SK-N-SH treated with all-trans-retinoic acid at 6 μM for 48 hours (cell line): Measurements from ENCODE around the gene CPXM2.

Experiments used
- ARNTL ChIP-seq: fragments of 450-650 bp; formaldehyde crosslinking; IDR thresholded peaks from 2 replicates; pipeline ENCODE4 v1.5.0; 2020; ENCODE audit warnings: low read depth, mild to moderate bottlenecking, moderate library complexity, borderline replicate concordance
- CSDC2 ChIP-seq: fragments of 250-450 bp; sonication (Bioruptor Pico); IDR thresholded peaks from 2 replicates; pipeline ENCODE4 v1.5.0; 2020; ENCODE audit warnings: mild to moderate bottlenecking, moderate library complexity
- ISL1 ChIP-seq: fragments of 250-450 bp; sonication (Bioruptor Pico); IDR thresholded peaks from 2 replicates; pipeline ENCODE4 v2.1.2; 2022; ENCODE audit warnings: mild to moderate bottlenecking, moderate library complexity
- OSR1 ChIP-seq: fragments of 250-450 bp; sonication (Bioruptor Pico); IDR thresholded peaks from 2 replicates; pipeline ENCODE4 v1.8.0; 2022; ENCODE audit warnings: moderate library complexity, mild to moderate bottlenecking, inconsistent platforms
- SNAI2 ChIP-seq: fragments of 250-450 bp; sonication (Bioruptor Pico); IDR thresholded peaks from 2 replicates; pipeline ENCODE4 v1.5.0; 2020; ENCODE audit warnings: mild to moderate bottlenecking, moderate library complexity
- TCF4 ChIP-seq: fragments of 250-450 bp; sonication (Bioruptor Pico); IDR thresholded peaks from 2 replicates; pipeline ENCODE4 v1.8.0; 2021; ENCODE audit warnings: mild to moderate bottlenecking, moderate library complexity, borderline replicate concordance
- ZFP30 ChIP-seq: fragments of 450-650 bp; formaldehyde crosslinking; IDR thresholded peaks from 2 replicates; pipeline ENCODE4 v1.5.0; 2022; ENCODE audit warnings: mild to moderate bottlenecking, moderate library complexity
- TF ChIP-seq, protein P1 (sequence below): fragments of 250-450 bp; sonication (Bioruptor Pico); IDR thresholded peaks from 2 replicates; pipeline ENCODE4 v1.8.0; 2021; ENCODE audit warnings: low read depth, mild to moderate bottlenecking, moderate library complexity, borderline replicate concordance
- TF ChIP-seq, protein P2 (sequence below): fragments of 250-450 bp; sonication (Bioruptor Pico); IDR thresholded peaks from 2 replicates; pipeline ENCODE4 v1.8.0; 2020; ENCODE audit warnings: mild to moderate bottlenecking, moderate library complexity, borderline replicate concordance

DNA sequence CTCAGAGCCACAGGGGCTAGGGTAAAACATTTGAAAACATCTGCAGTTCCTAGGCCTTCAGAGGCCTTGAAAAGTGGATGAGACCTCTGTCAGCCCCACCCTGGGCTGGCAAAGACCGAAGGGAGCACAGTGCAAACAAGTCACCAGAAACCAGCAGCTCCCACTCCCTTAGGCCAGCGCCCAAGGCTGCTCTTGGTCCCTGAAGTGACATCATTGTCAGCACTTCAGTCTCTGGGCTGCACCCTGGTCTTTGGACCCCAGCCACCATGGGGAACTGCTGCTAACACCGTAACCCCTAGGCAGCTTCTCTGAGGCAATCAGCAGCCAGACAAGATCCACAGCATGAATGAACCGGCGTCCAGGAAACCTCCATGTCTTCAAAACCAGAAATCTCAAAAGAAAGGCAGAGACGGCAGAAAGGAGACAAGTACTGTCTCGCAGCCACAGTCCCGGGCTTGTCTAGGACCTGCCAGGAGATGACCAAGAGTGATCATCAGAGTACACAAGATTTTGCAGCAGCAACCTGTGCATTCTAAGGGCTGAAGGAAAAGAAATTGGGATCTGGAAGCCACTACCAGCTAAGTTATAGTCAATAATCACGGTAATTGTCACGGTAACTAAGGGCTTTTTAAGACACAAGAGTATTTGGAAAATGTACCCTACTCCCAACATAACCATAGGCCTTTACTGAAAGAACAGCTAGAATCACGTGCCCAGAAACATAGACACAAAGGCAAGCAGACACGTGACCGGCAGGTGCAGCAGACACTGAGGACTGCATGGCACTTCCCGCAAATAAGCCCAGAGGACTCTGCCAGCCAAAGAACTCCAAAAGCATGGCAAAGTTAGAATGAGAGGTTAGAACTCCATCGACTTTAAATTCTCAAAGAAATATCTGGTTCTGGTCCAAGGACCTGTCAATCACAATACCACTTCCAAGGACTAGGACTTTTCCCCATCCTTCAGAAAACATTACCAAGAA, 23.3 kb downstream of the CPXM2 start:
- TF ChIP-seq TCF4 (CRISPR knock-in tag), result no peak
- no peak for TF ChIP-seq ZFP30 (CRISPR knock-in tag)
- TF ChIP-seq ISL1 (CRISPR knock-in tag), result no peak
- TF ChIP-seq OSR1 (CRISPR knock-in tag), result no peak
- TF ChIP-seq, protein P1, sequence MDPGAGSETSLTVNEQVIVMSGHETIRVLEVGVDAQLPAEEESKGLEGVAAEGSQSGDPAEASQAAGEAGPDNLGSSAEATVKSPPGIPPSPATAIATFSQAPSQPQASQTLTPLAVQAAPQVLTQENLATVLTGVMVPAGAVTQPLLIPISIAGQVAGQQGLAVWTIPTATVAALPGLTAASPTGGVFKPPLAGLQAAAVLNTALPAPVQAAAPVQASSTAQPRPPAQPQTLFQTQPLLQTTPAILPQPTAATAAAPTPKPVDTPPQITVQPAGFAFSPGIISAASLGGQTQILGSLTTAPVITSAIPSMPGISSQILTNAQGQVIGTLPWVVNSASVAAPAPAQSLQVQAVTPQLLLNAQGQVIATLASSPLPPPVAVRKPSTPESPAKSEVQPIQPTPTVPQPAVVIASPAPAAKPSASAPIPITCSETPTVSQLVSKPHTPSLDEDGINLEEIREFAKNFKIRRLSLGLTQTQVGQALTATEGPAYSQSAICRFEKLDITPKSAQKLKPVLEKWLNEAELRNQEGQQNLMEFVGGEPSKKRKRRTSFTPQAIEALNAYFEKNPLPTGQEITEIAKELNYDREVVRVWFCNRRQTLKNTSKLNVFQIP, result no peak
- TF ChIP-seq, protein P2, sequence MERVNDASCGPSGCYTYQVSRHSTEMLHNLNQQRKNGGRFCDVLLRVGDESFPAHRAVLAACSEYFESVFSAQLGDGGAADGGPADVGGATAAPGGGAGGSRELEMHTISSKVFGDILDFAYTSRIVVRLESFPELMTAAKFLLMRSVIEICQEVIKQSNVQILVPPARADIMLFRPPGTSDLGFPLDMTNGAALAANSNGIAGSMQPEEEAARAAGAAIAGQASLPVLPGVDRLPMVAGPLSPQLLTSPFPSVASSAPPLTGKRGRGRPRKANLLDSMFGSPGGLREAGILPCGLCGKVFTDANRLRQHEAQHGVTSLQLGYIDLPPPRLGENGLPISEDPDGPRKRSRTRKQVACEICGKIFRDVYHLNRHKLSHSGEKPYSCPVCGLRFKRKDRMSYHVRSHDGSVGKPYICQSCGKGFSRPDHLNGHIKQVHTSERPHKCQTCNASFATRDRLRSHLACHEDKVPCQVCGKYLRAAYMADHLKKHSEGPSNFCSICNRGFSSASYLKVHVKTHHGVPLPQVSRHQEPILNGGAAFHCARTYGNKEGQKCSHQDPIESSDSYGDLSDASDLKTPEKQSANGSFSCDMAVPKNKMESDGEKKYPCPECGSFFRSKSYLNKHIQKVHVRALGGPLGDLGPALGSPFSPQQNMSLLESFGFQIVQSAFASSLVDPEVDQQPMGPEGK, result no peak
- TF ChIP-seq SNAI2, result no peak
- no peak for TF ChIP-seq CSDC2 (CRISPR knock-in tag)
- TF ChIP-seq ARNTL (CRISPR knock-in tag), result no peak
